ENCODE data around the gene NFIB. TPM values are rescaled to one million over a fixed set of nuclear protein-coding genes. Genes with fewer than 3 reads are reported as not detected.
A peak's percentile ranks its signal among the peaks of the same experiment; 100 is the strongest.

The NFIB gene
- total and polyA plus RNA-seq, 2 of the 4 experiments (the other 2 are of a cell fraction), result 1.4 to 2.0 TPM

GRCh38 chr9:14349447-14350348 lies 35.8 kb upstream of the NFIB start:
- TF ChIP-seq CEBPB (IDR thresholded peaks at IDR 0.05; ENCODE audit: low read depth, low read length) (no peak), NFE2L2 (IDR thresholded peaks at IDR 0.05; ENCODE audit: low read depth, low read length) (no peak), MAFK (IDR thresholded peaks at IDR 0.05; ENCODE audit: low read depth, low read length) (no peak), ELK1 (IDR thresholded peaks at IDR 0.05; ENCODE audit: borderline replicate concordance, low read depth, low read length) (no peak)
- H3K36me3 ChIP-seq (ENCODE audit: control insufficient read depth, insufficient read depth, low read length), result no peaks in the 10 kb centered on the region
- H3K4me1 ChIP-seq (ENCODE audit: control insufficient read depth, insufficient read depth, low read length), result peaks cover 2% of the 10 kb centered on the region; the same call in 1 of the 2 replicates
- H3K9me1 ChIP-seq (ENCODE audit: insufficient read depth, low read length), result no peaks in the 10 kb centered on the region; the same call in 1 of the 2 replicates
- intact Hi-C loops (cut with micrococcal nuclease) (loop anchor here (5.0 to 10.0 kb wide), 5 partner anchors 73 to 1315 kb away; no protein-coding TSS in a partner anchor), dilution Hi-C loops (cut with HindIII; ENCODE audit: low sequenced_read_pairs, unreplicated experiment) (no loop called here), in situ Hi-C loops (cut with MboI; ENCODE audit: low sequenced_read_pairs) (loop anchor here (10.0 kb wide), 2 partner anchors 925 to 1315 kb away; no protein-coding TSS in a partner anchor)
- 21% methylated on average over 8 of the region's 42 CpGs; no CpG with 5 or more reads in 1 of the 2 experiments for WGBS, 2 experiments (ENCODE audit: extremely low coverage in 2 of 2, insufficient read length in 1 of 2)
- no peak overlapping the region for H3K4ac ChIP-seq (ENCODE audit: low read depth, low read length)
- no peak overlapping the region for H4K8ac ChIP-seq (ENCODE audit: low read depth in 2 of 2, low read length in 2 of 2)
- H3K27ac ChIP-seq (ENCODE audit: insufficient read depth, low read length), result no peak overlapping the region
- H4K20me1 ChIP-seq (ENCODE audit: insufficient read depth, low read length), result peaks cover 11% of the 10 kb centered on the region; the same call in 1 of the 2 replicates
- DNase-seq (no peak), ATAC-seq (ENCODE audit: low read depth) (no peak)
- H2BK20ac ChIP-seq (ENCODE audit: low read depth, low read length), result no peak overlapping the region
- no peak overlapping the region for H3K14ac ChIP-seq (replicated peaks; ENCODE audit: low read depth, low read length)
- H3K9ac ChIP-seq (ENCODE audit: low read depth, low read length), result no peak overlapping the region
- no peak overlapping the region for H2BK5ac ChIP-seq (ENCODE audit: low read depth, low read length, poor library complexity, severe bottlenecking)
- no peak overlapping the region for H3K56ac ChIP-seq (ENCODE audit: extremely low read depth, insufficient read depth, low read length)
- no peak overlapping the region for H2AK5ac ChIP-seq (ENCODE audit: low read depth, low read length)
- no TSS peak for BruUV-seq (replicated peaks)
- H2BK15ac ChIP-seq (ENCODE audit: low read depth, low read length), result no peak overlapping the region
- no peak overlapping the region for H3K23ac ChIP-seq (ENCODE audit: low read depth, low read length)
- H3K9me3 ChIP-seq (ENCODE audit: control insufficient read depth, insufficient read depth, low read length), result peaks cover 8% of the 10 kb centered on the region; the same call in 1 of the 2 replicates
- POLR2A ChIA-PET (ENCODE audit: unreplicated experiment), result no interaction called here
- no peaks in the 10 kb centered on the region for H3K79me1 ChIP-seq (ENCODE audit: low read depth in 1 of 2, low read length in 2 of 2)
- H3K27me3 ChIP-seq (ENCODE audit: control insufficient read depth, insufficient read depth, low read length), result peaks cover 93% of the 10 kb centered on the region
- no peak overlapping the region for H3K4me3 ChIP-seq (ENCODE audit: insufficient read depth, low read depth, low read length)
- H4K91ac ChIP-seq (ENCODE audit: insufficient read depth, low read depth, low read length), result no peak overlapping the region
- peak overlapping the region; percentile 8 for H2AK9ac ChIP-seq (replicated peaks; ENCODE audit: low read depth, low read length, poor library complexity)
- H2AFZ ChIP-seq (replicated peaks; ENCODE audit: low read length, poor library complexity), result peak overlapping the region; percentile 10
- no peak overlapping the region for H4K5ac ChIP-seq (ENCODE audit: low read depth, low read length)
- H2BK120ac ChIP-seq (ENCODE audit: low read depth, low read length), result no peak overlapping the region
- CTCF ChIA-PET, result no interaction called here
- no peak overlapping the region for H3K18ac ChIP-seq (ENCODE audit: low read depth, low read length)
- no peak overlapping the region for H3K4me2 ChIP-seq (ENCODE audit: low read depth, low read length)
